ENCODE results near the gene GMEB2. TPM values are rescaled to one million over a fixed set of nuclear protein-coding genes. Genes with fewer than 3 reads are reported as not detected.

Gene GMEB2
- polyA plus RNA-seq, 1 of the 3 experiments (the other 2 are of a cell fraction), result 6.5 TPM

GRCh38 chr20:63539441-63540370 lies 87.2 kb downstream of the GMEB2 start:
- H3K4me2 ChIP-seq, result no peak overlapping the region
- H4K20me1 ChIP-seq (ENCODE audit: insufficient read depth), result no peaks in the 10 kb centered on the region
- no peak overlapping the region for H3K27ac ChIP-seq (ENCODE audit: low read depth in 2 of 2, low read length in 1 of 2)
- 86% methylated on average over 9 of the region's 29 CpGs for WGBS (ENCODE audit: low lambda C conversion rate)
- H3K9ac ChIP-seq, result no peak overlapping the region
- H3K27me3 ChIP-seq (ENCODE audit: insufficient read depth), result no peaks in the 10 kb centered on the region
- ChIA-PET POLR2A (interaction anchor here (0.7 to 1.2 kb wide), 2 partner anchors 13 to 17 kb away, joined by 3 to 4 read pairs; no protein-coding TSS in a partner anchor), CTCF (interaction anchor here (1.1 to 6.3 kb wide), 11 partner anchors 10 to 435 kb away, joined by 3 to 82 read pairs (median 25); partner anchors contain the start of genes PPDPF, SRMS and STMN3)
- no peaks in the 10 kb centered on the region for H3K36me3 ChIP-seq (replicated peaks in 1 of 2; ENCODE audit: control insufficient read depth in 1 of 2, insufficient read depth in 2 of 2, low read length in 1 of 2)
- no peaks in the 10 kb centered on the region for H3F3A ChIP-seq (replicated peaks; ENCODE audit: insufficient read depth)
- no peaks in the 10 kb centered on the region for H3K79me2 ChIP-seq (ENCODE audit: insufficient read depth)
- no peak overlapping the region for H2AFZ ChIP-seq (ENCODE audit: low read depth)
- TF ChIP-seq MXI1 (IDR thresholded peaks at IDR 0.05; ENCODE audit: low read depth, low read length) (no peak), TAF1 (IDR thresholded peaks at IDR 0.05; ENCODE audit: borderline replicate concordance, low read depth, low read length) (no peak), FOSL2 (IDR thresholded peaks at IDR 0.05; ENCODE audit: borderline replicate concordance, low read depth) (no peak), JUND (IDR thresholded peaks at IDR 0.05) (no peak)
- TF ChIP-seq, protein P1, sequence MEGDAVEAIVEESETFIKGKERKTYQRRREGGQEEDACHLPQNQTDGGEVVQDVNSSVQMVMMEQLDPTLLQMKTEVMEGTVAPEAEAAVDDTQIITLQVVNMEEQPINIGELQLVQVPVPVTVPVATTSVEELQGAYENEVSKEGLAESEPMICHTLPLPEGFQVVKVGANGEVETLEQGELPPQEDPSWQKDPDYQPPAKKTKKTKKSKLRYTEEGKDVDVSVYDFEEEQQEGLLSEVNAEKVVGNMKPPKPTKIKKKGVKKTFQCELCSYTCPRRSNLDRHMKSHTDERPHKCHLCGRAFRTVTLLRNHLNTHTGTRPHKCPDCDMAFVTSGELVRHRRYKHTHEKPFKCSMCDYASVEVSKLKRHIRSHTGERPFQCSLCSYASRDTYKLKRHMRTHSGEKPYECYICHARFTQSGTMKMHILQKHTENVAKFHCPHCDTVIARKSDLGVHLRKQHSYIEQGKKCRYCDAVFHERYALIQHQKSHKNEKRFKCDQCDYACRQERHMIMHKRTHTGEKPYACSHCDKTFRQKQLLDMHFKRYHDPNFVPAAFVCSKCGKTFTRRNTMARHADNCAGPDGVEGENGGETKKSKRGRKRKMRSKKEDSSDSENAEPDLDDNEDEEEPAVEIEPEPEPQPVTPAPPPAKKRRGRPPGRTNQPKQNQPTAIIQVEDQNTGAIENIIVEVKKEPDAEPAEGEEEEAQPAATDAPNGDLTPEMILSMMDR (IDR thresholded peaks at IDR 0.05), result no peak
- TF ChIP-seq, protein P2, sequence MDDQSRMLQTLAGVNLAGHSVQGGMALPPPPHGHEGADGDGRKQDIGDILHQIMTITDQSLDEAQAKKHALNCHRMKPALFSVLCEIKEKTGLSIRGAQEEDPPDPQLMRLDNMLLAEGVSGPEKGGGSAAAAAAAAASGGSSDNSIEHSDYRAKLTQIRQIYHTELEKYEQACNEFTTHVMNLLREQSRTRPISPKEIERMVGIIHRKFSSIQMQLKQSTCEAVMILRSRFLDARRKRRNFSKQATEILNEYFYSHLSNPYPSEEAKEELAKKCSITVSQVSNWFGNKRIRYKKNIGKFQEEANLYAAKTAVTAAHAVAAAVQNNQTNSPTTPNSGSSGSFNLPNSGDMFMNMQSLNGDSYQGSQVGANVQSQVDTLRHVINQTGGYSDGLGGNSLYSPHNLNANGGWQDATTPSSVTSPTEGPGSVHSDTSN (IDR thresholded peaks at IDR 0.05), result no peak
- H3K9me3 ChIP-seq, result no peaks in the 10 kb centered on the region
- no peaks in the 10 kb centered on the region for H3K9me2 ChIP-seq
- DNase-seq, result no peak
- no peak overlapping the region for H3K4me3 ChIP-seq (ENCODE audit: low read depth in 2 of 2, low read length in 1 of 2)
- peaks cover 0 to 32% of the 10 kb centered on the region in 2 experiments; a peak in 1 of 4 replicates for H3K4me1 ChIP-seq (ENCODE audit: control insufficient read depth in 1 of 2, insufficient read depth in 2 of 2, low read depth in 1 of 2, low read length in 1 of 2)

DNA sequence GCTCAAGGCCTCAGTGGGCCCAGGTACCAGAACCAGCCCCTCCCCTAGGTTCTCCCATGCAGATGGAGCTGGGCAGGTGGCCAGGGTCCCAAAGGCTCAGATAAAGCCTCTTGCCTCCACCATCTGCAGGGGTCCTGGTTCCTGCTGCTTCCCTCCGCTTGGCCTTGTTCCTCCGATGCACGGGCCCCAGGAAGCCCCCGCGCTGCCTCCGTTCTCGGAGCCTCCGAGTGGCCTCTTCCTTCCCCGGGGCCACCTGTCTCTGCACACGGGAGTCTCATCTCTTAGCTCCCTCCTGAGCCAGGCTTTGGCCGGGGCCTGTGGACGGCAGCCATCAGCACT lies 87.8 kb downstream of the GMEB2 start:
- Histone ChIP-seq H3K79me2 (ENCODE audit: insufficient read depth) (no peaks in the 10 kb centered on the region), H3K27me3 (ENCODE audit: insufficient read depth) (no peaks in the 10 kb centered on the region), H3K27ac (ENCODE audit: low read depth in 2 of 2, low read length in 1 of 2) (no peak overlapping the region), H2AFZ (ENCODE audit: low read depth) (no peak overlapping the region), H3F3A (replicated peaks; ENCODE audit: insufficient read depth) (no peaks in the 10 kb centered on the region), H3K4me2 (no peak overlapping the region), H3K9me3 (no peaks in the 10 kb centered on the region), H4K20me1 (ENCODE audit: insufficient read depth) (no peaks in the 10 kb centered on the region), H3K9me2 (no peaks in the 10 kb centered on the region), H3K4me3 (ENCODE audit: low read depth in 2 of 2, low read length in 1 of 2) (no peak overlapping the region), H3K9ac (no peak overlapping the region), H3K4me1 (ENCODE audit: control insufficient read depth in 1 of 2, insufficient read depth in 2 of 2, low read depth in 1 of 2, low read length in 1 of 2) (peaks cover 0 to 32% of the 10 kb centered on the region in 2 experiments; a peak in 1 of 4 replicates), H3K36me3 (replicated peaks in 1 of 2; ENCODE audit: control insufficient read depth in 1 of 2, insufficient read depth in 2 of 2, low read length in 1 of 2) (no peaks in the 10 kb centered on the region)
- DNase-seq, result no peak
- WGBS (ENCODE audit: low lambda C conversion rate), result 92% methylated on average over 10 of the region's 12 CpGs
- no peak for TF ChIP-seq MEF2A (IDR thresholded peaks at IDR 0.05; ENCODE audit: borderline replicate concordance, low read depth)
- no peak for TF ChIP-seq TEAD4 (IDR thresholded peaks at IDR 0.05; ENCODE audit: borderline replicate concordance, insufficient read depth)
- no peak for TF ChIP-seq RFX5 (IDR thresholded peaks at IDR 0.05; ENCODE audit: low read length)
- TF ChIP-seq GATA2 (CRISPR knock-in tag; IDR thresholded peaks at IDR 0.05), result no peak
- TF ChIP-seq, protein P2 (IDR thresholded peaks at IDR 0.05), result no peak
- TF ChIP-seq RXRA (IDR thresholded peaks at IDR 0.05; ENCODE audit: borderline replicate concordance, low read depth), result no peak
- no peak for TF ChIP-seq MXI1 (IDR thresholded peaks at IDR 0.05; ENCODE audit: low read depth, low read length)
- CTCF ChIA-PET, result interaction anchor here (1.0 to 6.3 kb wide), 21 partner anchors 10 to 502 kb away, joined by 3 to 82 read pairs (median 7); partner anchors contain the start of genes GMEB2, PPDPF, SRMS and STMN3
- POLR2A ChIA-PET, result interaction anchor here (0.7 to 1.2 kb wide), 2 partner anchors 14 to 17 kb away, joined by 3 to 4 read pairs; no protein-coding TSS in a partner anchor
